Stimulated activated CD4-positive, alpha-beta T cell treated with anti-CD3 and anti-CD28 coated beads, TNF-alpha, amount 100 ng/mL, for 48 hours (primary cell): ENCODE results near the gene RREB1.

ENCODE experiments used
- DNase-seq, 3 donors: peaks; one replicate each; pipeline ENCODE4 v3.0.0-alpha.2; 2020; ENCODE audit warnings: low read depth in 3 of 3

The RREB1 gene

DNA sequence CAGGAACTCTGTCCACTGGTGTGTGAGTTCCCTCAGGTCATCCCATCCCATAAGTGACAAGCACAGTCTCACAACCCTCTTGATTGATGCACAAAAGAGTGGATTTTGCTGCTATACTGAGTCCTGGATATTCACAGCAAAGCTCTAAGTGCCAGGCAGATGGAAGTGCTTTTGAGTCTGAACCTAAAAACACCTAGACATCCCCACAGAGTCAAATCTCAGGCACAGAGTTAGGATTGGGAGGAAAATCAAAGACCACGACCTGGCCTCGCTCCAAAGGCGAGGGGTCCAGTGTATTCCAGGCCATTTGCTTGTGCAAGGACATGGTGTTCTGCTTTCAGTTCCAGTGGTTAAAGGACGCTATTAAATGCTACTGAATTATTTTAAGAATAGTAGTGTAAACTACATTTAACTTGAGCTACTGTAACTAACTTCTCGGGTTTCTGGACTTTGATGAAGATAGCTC lies 56.8 kb downstream of the RREB1 start:
- DNase-seq, result no peak

GRCh38 chr6:7165002-7165889 lies 57.5 kb downstream of the RREB1 start:
- no peak for DNase-seq

DNA sequence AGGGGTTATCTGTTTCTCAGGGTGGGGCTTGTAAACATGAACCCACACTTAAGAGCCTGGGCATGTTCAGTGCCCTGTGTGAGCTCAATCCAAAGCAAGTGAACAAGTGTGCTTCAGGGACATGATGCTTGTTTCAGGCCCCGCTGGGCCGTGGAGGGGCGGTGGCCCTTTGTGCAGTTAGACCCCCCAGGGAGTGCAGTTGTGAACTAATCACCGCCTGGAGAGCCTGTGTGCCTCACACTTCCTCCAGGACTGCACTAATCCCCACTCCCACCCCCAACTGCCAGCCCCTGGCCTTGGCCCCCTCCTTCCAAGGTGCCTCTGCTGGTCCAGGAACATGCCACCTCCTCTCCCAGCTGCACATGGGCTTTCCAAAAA lies 58.1 kb downstream of the RREB1 start:
- no peak for DNase-seq

GRCh38 chr6:7166410-7167293 lies 58.9 kb downstream of the RREB1 start:
- no peak for DNase-seq

DNA sequence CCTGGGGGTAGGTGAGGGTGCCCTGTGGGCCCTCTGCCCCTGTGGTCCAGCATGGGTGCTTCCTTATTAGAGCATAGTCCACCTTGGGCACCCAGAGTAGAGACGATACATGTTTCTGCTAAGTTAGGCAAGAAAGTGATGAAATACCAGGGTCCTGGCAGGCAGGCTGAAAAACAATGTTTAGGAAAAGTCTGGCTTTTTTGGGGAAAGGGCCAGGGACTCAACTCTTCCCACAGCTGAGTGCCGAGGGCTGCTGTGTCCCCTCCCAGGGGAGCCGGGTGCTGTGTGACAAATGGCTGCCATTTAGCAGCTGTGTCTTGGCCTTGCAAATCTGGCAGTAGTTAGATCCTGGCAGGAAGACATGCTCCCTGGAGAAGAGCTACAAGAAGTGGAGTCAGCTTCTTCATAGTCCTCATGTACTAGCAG lies 61.5 kb downstream of the RREB1 start:
- DNase-seq, result no peak

- DNase-seq, result no peak
These were observed 62.5 kb downstream of the RREB1 start for GRCh38 chr6:7170117-7170732.

DNA sequence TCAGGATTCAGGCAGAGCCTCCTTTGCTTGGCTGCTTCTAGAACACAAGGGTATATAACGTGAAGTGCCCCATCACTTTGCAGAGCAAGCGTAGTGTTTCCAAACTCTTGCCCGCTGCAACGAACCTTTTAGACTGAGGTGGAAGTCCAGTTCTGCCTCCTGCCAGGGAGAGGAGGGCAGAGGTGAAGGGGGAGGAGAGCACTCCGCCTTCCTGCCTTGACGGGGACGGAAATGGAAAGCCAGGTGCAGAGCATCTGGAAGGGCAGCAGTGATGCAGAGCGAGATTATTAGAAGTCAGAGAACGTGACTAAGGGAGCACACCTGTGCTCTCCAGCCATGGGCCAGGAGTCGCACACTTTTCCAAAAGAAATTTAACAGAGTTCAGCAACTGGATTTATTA lies 63.4 kb downstream of the RREB1 start:
- no peak for DNase-seq

DNA sequence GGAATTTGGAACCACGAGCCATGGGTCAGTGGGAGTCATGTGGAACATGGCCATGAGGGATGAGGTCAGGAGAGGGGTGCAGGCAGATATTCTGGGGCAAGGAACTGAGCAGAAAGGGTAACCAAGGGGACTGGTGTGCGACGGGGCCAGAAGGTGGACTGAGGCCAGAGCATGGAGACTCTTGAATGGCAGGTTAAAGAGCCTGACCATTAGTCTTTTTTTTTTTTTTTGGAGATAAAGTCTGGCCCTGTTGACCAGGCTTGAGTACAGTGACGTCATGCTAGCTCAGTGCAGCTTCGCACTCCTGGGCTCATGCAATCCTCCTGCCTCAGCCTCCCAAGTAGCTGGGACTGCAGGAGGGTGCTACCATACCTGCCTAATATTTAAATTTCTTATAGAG lies 64.0 kb downstream of the RREB1 start:
- no peak for DNase-seq

GRCh38 chr6:7172649-7173048 lies 64.9 kb downstream of the RREB1 start:
- DNase-seq, result no peak

- DNase-seq, result no peak
These were observed 66.2 kb downstream of the RREB1 start for GRCh38 chr6:7173843-7174503.

DNA sequence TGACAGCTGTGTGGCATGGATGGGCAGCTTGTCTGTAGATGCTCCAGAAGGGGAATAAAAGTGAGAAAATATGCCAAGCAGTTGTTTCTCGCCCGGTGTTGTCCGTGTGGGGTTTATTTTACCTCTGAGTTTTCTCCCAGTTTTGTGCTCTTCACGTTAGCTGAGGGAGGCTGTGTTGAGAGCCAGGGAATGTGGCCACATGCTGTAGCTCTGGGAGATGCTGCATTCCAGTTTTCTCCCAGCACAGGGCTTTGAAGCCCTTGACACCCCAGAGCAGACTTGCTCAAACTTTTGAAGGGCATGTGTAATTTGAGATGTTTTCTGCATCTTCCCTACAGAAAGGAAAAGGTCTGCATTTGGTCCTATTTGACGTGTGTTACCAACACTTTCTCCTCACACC lies 67.7 kb downstream of the RREB1 start:
- DNase-seq, result no peak

DNA sequence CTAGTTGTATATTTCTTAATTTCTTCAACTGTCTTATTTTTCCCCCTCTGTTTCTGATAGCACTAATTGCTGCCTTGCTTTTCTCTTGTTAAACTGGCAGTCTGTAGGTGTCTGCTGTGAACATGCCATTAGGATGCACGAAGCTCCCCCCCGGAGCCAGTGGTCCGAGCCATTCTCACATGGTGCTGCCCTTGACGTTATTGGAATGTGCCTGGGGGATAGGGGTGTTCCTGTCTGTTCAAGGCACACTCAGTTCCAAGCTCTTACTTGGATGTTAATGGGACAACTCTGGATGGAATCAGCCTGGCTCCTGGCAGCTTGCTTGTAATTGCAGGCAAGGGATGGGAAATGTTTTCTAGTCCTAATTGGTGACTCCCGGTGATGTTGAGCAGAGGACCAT lies 68.4 kb downstream of the RREB1 start:
- no peak for DNase-seq

DNA sequence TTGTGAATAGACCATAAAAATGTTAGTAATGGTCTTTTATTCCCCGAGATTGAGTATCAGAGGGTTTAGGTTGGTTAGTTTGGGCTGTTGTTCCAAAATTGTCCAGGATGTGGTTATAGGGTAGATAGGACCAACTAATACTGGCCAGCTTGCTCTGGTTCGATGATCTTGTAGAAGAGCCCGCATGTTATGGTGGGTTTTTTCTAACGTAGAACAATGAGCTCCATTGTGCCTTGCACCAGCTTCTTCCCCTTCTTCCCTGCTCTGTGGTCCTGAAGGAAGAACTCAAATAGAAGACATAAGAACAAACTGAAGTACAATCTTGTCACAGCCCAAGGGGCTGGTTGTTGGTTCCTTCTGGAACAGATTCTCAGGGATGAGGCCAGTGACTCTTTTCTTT lies 70.5 kb downstream of the RREB1 start:
- DNase-seq, result no peak

DNA sequence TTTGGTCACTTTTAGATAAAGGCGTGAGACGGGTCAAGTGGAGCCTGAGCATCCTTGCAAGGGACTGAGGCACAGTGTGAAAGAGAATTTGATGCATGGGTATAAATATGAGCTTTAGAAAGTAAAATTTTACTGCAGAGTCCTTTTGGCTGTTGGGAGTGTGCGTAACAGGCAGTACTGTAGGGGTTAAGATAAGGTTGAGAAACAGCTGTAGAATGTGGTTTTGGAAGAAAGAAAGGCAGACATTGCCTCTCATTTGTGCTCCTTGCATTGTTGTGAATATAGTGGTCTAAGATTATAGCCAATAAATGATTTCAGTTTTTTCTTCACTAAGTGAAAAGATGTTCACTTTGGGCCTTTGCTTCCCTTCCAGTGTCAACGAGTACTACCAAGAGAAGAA lies 73.0 kb downstream of the RREB1 start:
- no peak for DNase-seq

GRCh38 chr6:7183707-7184106 lies 75.9 kb downstream of the RREB1 start:
- no peak for DNase-seq

- DNase-seq, result no peak
These were observed 76.7 kb downstream of the RREB1 start for GRCh38 chr6:7184502-7184901.

DNA sequence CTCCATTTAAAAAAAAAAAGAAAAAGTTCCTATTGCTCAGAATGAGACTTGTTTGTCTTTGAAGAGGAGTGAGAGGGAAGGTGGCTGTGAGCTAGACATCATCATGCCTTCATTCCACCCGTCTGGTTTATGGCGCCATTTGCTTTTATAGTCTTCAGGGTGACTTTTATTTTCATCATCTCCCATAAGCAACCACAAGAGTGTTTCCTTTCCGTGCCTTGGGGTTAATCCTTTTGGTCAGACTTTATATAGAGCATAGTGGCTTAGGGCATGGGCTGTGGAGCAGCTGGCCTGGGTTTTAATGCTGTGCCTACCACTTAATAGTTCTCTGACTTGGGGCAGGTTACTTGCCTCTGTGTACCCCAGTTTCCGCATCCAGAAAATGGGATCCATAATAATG lies 77.8 kb downstream of the RREB1 start:
- no peak for DNase-seq

GRCh38 chr6:7188492-7188891 lies 80.7 kb downstream of the RREB1 start:
- DNase-seq, result no peak

DNA sequence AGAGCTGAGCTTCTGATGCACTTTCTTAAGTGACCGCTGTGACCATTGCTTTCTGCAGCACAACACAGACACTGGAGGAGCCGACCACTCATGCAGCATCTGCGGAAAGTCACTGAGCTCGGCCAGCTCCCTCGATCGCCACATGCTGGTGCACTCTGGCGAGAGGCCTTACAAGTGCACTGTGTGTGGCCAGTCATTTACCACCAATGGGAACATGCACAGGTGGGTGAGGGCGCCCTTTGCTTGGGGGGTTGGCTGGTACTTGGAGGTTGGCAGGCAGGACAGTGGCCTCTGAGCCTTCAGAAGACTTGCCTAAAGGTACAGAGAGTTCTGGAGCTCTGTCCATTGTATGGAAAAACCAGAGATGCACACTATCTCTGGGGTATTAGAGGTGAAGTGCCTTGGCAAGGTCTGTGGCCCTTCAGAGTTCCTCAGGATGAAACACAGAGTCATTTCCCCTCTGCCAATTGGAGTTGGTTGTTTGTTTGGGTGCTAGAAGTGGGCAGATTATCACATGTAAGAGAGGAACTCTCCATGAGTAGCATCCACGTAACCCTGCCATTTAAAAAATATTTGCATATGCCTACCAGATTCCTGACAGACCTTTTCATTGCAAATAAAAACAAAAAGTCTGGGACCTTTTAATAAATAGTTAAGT lies 81.5 kb downstream of the RREB1 start:
- DNase-seq, result no peak

DNA sequence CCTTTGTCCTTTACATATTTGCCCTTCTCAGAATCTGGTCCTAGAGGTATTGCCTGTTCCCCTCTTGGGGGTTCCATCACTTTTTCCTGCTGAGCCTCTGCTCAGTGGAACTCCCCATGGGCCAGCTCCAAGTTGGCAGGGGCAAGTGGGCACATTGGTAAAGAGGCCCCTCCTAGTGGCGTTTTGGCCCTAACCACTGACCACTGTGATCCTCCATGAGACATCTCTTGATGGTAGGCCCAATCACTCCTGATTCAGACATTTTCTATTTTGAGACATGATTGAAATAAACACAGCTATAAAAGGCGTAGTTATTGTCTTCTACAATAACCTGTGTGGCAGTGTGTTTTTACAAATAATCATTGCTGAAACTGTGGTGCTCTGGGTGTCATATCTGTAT lies 83.0 kb downstream of the RREB1 start:
- DNase-seq, result no peak

DNA sequence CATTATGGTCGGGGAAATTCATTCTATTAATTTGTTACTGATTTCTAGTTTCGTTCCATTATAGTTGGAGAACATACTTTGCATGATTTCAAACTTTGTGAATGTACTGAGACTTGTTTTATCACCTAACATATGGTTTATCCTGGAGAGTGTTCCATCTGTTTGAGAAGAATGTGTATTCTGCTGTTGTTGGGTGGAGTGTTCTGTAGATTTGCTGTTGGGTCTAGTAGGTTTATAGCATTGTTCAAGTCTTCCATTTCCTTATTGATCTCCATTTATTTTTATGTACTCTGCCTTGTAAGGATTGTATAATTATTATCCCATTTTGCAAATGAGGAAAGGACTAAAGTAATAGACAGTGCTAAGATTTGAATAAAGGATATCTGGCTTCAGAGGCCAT lies 85.4 kb downstream of the RREB1 start:
- no peak for DNase-seq
